Activated T-helper 2 cell treated with anti-CD3 and anti-CD28 coated beads, Interferon-gamma antibody, Interleukin-2, Interleukin-4, amounts not matched to agents 10 μg/mL and 5 μg/mL and 100 μg/mL, durations not matched to agents 14 hours and 24 hours and 36 hours (primary cell): Measurements from ENCODE around the gene FRMPD1. TPM values are rescaled to one million over a fixed set of nuclear protein-coding genes. Genes with fewer than 3 reads are reported as not detected.
"Not testable (repeated sequence)": the region's sequence is repeated elsewhere in the genome, so short reads cannot be mapped to it uniquely, and the experiment has no call there.

Experiments used
- DNase-seq: peaks from one replicate; pipeline ENCODE4 v3.0.0; 2021; ENCODE audit warnings: low spot score
- H3K27ac Mint-ChIP-seq: one replicate; pipeline ENCODE4 v1.8.0; 2021; ENCODE audit warnings: mixed read lengths
- H3K27me3 Mint-ChIP-seq: one replicate; pipeline ENCODE4 v1.8.0; 2021; ENCODE audit warnings: low read depth, mixed read lengths
- H3K36me3 Mint-ChIP-seq: one replicate; pipeline ENCODE4 v1.8.0; 2021; ENCODE audit warnings: low read depth, mixed read lengths
- H3K4me1 Mint-ChIP-seq: one replicate; pipeline ENCODE4 v1.8.0; 2021; ENCODE audit warnings: low read depth, mixed read lengths
- H3K4me3 Mint-ChIP-seq: one replicate; pipeline ENCODE4 v1.8.0; 2021; ENCODE audit warnings: low read depth, mild to moderate bottlenecking, moderate library complexity, mixed read lengths
- H3K9me3 Mint-ChIP-seq: one replicate; pipeline ENCODE4 v1.8.0; 2021; ENCODE audit warnings: mixed read lengths
- intact Hi-C: fragments of 100-400 bp; cut with micrococcal nuclease; formaldehyde crosslinking; loops from one replicate; pipeline ENCODE4 v1.15.1; 2023
- total RNA-seq: library from RNA; stranded (reverse); gene quantifications from 2 replicates; pipeline ENCODE4 v1.2.3, GENCODE V29; 2022

Gene FRMPD1
- total RNA-seq, 1 donor from 2014 or later = not detected

- Mint-ChIP-seq H3K4me3 (no peak overlapping the region), H3K27me3 (no peaks in the 10 kb centered on the region), H3K4me1 (peaks cover 13% of the 10 kb centered on the region), H3K36me3 (peaks cover 34% of the 10 kb centered on the region), H3K27ac (no peak overlapping the region), H3K9me3 (no peaks in the 10 kb centered on the region)
- no peak for DNase-seq
- intact Hi-C loops = no loop called here
These were observed 108.0 kb downstream of the FRMPD1 start for GRCh38 chr9:37758747-37759146.

- Mint-ChIP-seq H3K4me1 (no peaks in the 10 kb centered on the region), H3K27me3 (no peaks in the 10 kb centered on the region), H3K4me3 (no peak overlapping the region), H3K36me3 (peaks cover 40% of the 10 kb centered on the region), H3K27ac (no peak overlapping the region), H3K9me3 (no peaks in the 10 kb centered on the region)
- no peak for DNase-seq
- intact Hi-C loops = no loop called here
These were observed 109.8 kb downstream of the FRMPD1 start for GRCh38 chr9:37760416-37761161.

- no peaks in the 10 kb centered on the region for H3K27me3 Mint-ChIP-seq
- no peaks in the 10 kb centered on the region for H3K9me3 Mint-ChIP-seq
- intact Hi-C loops = no loop called here
- H3K27ac Mint-ChIP-seq = no peak overlapping the region
- no peak for DNase-seq
- H3K36me3 Mint-ChIP-seq = peaks cover 44% of the 10 kb centered on the region
- H3K4me3 Mint-ChIP-seq = no peak overlapping the region
- H3K4me1 Mint-ChIP-seq = no peaks in the 10 kb centered on the region
These were observed 110.8 kb downstream of the FRMPD1 start for GRCh38 chr9:37761511-37761910.

- H3K27ac Mint-ChIP-seq, H3K4me1 Mint-ChIP-seq, intact Hi-C loops, DNase-seq, H3K27me3 Mint-ChIP-seq, H3K9me3 Mint-ChIP-seq, H3K4me3 Mint-ChIP-seq: not testable (repeated sequence)
- H3K36me3 Mint-ChIP-seq = peaks cover 61% of the 10 kb centered on the region
These were observed 114.5 kb downstream of the FRMPD1 start for GRCh38 chr9:37765263-37765662.

- H3K27me3 Mint-ChIP-seq = no peaks in the 10 kb centered on the region
- intact Hi-C loops = no loop called here
- peaks cover 67% of the 10 kb centered on the region for H3K36me3 Mint-ChIP-seq
- H3K4me3 Mint-ChIP-seq = no peak overlapping the region
- no peak overlapping the region for H3K27ac Mint-ChIP-seq
- H3K9me3 Mint-ChIP-seq = no peaks in the 10 kb centered on the region
- no peaks in the 10 kb centered on the region for H3K4me1 Mint-ChIP-seq
- no peak for DNase-seq
These were observed 118.6 kb downstream of the FRMPD1 start for GRCh38 chr9:37769306-37769705.

- no peak for DNase-seq
- no peak overlapping the region for H3K27ac Mint-ChIP-seq
- intact Hi-C loops = no loop called here
These were observed 119.2 kb downstream of the FRMPD1 start for GRCh38 chr9:37769995-37770394.

GRCh38 chr9:37775216-37775919, 124.6 kb downstream of the FRMPD1 start:
- Mint-ChIP-seq H3K9me3 (no peaks in the 10 kb centered on the region), H3K36me3 (peaks cover 70% of the 10 kb centered on the region), H3K27ac (no peak overlapping the region), H3K4me3 (no peak overlapping the region), H3K4me1 (no peaks in the 10 kb centered on the region), H3K27me3 (no peaks in the 10 kb centered on the region)
- intact Hi-C loops = no loop called here
- no peak for DNase-seq

More at GRCh38 chr9:37769995-37770394, 119.2 kb downstream of the FRMPD1 start:
- Mint-ChIP-seq H3K4me3 (no peak overlapping the region), H3K4me1 (no peaks in the 10 kb centered on the region), H3K36me3 (peaks cover 66% of the 10 kb centered on the region), H3K9me3 (no peaks in the 10 kb centered on the region), H3K27me3 (no peaks in the 10 kb centered on the region)

- intact Hi-C loops = no loop called here
- Mint-ChIP-seq H3K4me3 (no peak overlapping the region), H3K9me3 (no peaks in the 10 kb centered on the region), H3K27me3 (no peaks in the 10 kb centered on the region), H3K36me3 (peaks cover 74% of the 10 kb centered on the region), H3K27ac (no peak overlapping the region), H3K4me1 (no peaks in the 10 kb centered on the region)
- no peak for DNase-seq
These were observed 125.6 kb downstream of the FRMPD1 start for GRCh38 chr9:37776328-37776727.

- intact Hi-C loops = no loop called here
- H3K4me1 Mint-ChIP-seq = peaks cover 18% of the 10 kb centered on the region
- H3K4me3 Mint-ChIP-seq = no peak overlapping the region
- H3K27me3 Mint-ChIP-seq = no peaks in the 10 kb centered on the region
- H3K9me3 Mint-ChIP-seq = no peaks in the 10 kb centered on the region
- H3K36me3 Mint-ChIP-seq = peaks cover 80% of the 10 kb centered on the region
- H3K27ac Mint-ChIP-seq = no peak overlapping the region
- DNase-seq = no peak
These were observed 127.8 kb downstream of the FRMPD1 start for GRCh38 chr9:37778534-37778933.

- Mint-ChIP-seq H3K27me3 (no peaks in the 10 kb centered on the region), H3K27ac (peak overlapping the region; percentile 96), H3K9me3 (no peaks in the 10 kb centered on the region), H3K4me1 (peaks cover 29% of the 10 kb centered on the region), H3K4me3 (peak overlapping the region; percentile 98), H3K36me3 (peaks cover 50% of the 10 kb centered on the region)
- DNase-seq = no peak
- intact Hi-C loops = loop anchor here (2.0 to 10.0 kb wide), 2 partner anchors 31 to 319 kb away; partner anchors contain the start of genes TRMT10B and ZBTB5
These were observed 133.5 kb downstream of the FRMPD1 start for GRCh38 chr9:37784291-37784615.

- H3K27me3 Mint-ChIP-seq = no peaks in the 10 kb centered on the region
- H3K4me3 Mint-ChIP-seq = peak within 1 kb of the TSS; percentile 98
- intact Hi-C loops = loop anchor here (1.0 to 10.0 kb wide), 3 partner anchors 15 to 320 kb away; partner anchors contain the start of genes DCAF10, TRMT10B and ZBTB5
- DNase-seq = peak; percentile 85
- H3K4me1 Mint-ChIP-seq = peaks cover 29% of the 10 kb centered on the region
- H3K27ac Mint-ChIP-seq = peak within 1 kb of the TSS; percentile 96
- no peaks in the 10 kb centered on the region for H3K9me3 Mint-ChIP-seq
- H3K36me3 Mint-ChIP-seq = peaks cover 44% of the 10 kb centered on the region
These were observed 134.1 kb downstream of the FRMPD1 start, which contains the start of gene EXOSC3 for GRCh38 chr9:37784616-37785483. TSS of gene EXOSC3 (minus strand) at chr9:37785064. CDS start at chr9:37785044, 20 bp downstream.

GRCh38 chr9:37787059-37787458, 136.3 kb downstream of the FRMPD1 start:
- H3K4me3 Mint-ChIP-seq = no peak overlapping the region
- intact Hi-C loops = loop anchor here (10.0 kb wide), 1 partner anchor 322 kb away; the partner anchor contains the start of gene ZBTB5
- H3K27me3 Mint-ChIP-seq = no peaks in the 10 kb centered on the region
- H3K27ac Mint-ChIP-seq = no peak overlapping the region
- peaks cover 26% of the 10 kb centered on the region for H3K4me1 Mint-ChIP-seq
- no peak for DNase-seq
- peaks cover 24% of the 10 kb centered on the region for H3K36me3 Mint-ChIP-seq
- no peaks in the 10 kb centered on the region for H3K9me3 Mint-ChIP-seq
